Transverse colon (tissue), 4 donors: ENCODE measurements around the gene SETD5.

Experiments used
- EP300 ChIP-seq: sonication (generic); formaldehyde crosslinking; IDR thresholded peaks from one replicate; pipeline ENCODE4 v1.6.1; 2017; ENCODE audit warnings: antibody characterized with exemption, low read depth
- POLR2A ChIP-seq: fragments of 450-650 bp; IDR thresholded peaks from one replicate; pipeline ENCODE4 v1.6.1; 2016; ENCODE audit warnings: antibody characterized with exemption, mild to moderate bottlenecking, moderate library complexity
- POLR2AphosphoS5 ChIP-seq, 3 donors: sonication (generic); formaldehyde crosslinking; IDR thresholded peaks; one replicate each; pipeline ENCODE4 v1.6.1; 2016; ENCODE audit warnings: antibody characterized with exemption in 3 of 3
- TF ChIP-seq, protein P1 (sequence below), 5 experiments: fragments of 200-600 bp in 3 of 5; fragments of 450-650 bp in 2 of 5; sonication (generic) in 3 of 5; IDR thresholded peaks; 1 replicate in 2 of 5; 2 replicates in 3 of 5; pipeline ENCODE4 v1.5.1; 2016 to 2017; ENCODE audit warnings: antibody characterized with exemption in 5 of 5, inconsistent platforms in 3 of 5, mild to moderate bottlenecking in 2 of 5, moderate library complexity in 1 of 5

DNA sequence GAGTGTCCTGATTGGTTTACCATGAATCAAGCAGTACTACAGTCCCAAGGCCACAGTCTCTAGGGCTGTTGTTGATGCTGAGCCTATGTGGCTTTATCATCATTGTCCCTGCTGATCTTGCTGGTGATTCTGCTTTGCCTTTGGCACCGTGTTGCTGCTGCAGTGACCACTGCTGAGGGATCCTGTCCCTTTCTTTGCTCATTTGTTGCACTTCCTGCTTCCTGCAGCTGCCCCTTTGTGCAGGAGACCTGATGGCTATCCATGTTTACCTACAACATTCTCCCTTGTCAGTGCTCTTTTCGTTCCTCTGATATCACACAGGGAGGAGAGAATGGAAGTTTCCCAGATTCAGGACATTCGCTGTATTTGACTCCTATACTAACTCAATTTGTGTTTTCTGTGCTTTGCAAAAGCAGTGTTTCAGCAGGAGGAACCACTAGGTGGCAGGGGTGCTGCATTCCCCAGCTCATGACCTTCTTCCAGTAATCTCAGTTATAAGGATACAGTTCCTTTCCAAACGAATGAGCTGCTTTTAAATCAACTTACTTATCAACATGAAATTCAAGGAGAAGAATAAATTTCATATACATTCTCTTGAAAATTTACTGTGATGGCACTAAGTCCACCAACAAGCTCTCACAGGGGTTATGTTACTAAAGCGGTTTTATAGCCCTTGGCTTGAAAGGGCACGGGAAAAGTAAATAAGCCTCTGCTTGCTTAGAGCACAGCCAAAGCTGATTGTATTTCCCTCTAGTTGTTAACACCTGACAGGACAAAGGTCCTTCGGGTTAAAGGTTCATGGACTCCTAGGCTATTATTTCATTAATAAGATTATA lies 44.3 kb upstream of the SETD5 start:
- TF ChIP-seq, protein P1, sequence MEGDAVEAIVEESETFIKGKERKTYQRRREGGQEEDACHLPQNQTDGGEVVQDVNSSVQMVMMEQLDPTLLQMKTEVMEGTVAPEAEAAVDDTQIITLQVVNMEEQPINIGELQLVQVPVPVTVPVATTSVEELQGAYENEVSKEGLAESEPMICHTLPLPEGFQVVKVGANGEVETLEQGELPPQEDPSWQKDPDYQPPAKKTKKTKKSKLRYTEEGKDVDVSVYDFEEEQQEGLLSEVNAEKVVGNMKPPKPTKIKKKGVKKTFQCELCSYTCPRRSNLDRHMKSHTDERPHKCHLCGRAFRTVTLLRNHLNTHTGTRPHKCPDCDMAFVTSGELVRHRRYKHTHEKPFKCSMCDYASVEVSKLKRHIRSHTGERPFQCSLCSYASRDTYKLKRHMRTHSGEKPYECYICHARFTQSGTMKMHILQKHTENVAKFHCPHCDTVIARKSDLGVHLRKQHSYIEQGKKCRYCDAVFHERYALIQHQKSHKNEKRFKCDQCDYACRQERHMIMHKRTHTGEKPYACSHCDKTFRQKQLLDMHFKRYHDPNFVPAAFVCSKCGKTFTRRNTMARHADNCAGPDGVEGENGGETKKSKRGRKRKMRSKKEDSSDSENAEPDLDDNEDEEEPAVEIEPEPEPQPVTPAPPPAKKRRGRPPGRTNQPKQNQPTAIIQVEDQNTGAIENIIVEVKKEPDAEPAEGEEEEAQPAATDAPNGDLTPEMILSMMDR (IDR thresholded peaks at IDR 0.05): peak; percentile 80 to 92 (median 85)
- TF ChIP-seq POLR2A (no peak), POLR2AphosphoS5 (IDR thresholded peaks at IDR 0.05) (peak in 2 of 3 donors; percentile 8 to 24), EP300 (no peak)
